Esophagus (tissue), 2 donors: ENCODE measurements around the gene MCF2L2. TPM values are rescaled to one million over a fixed set of nuclear protein-coding genes. Genes with fewer than 3 reads are reported as not detected.

Experiments
- H3K27ac ChIP-seq, 2 donors: one replicate each; pipeline ENCODE4 v1.5.1; 2013; ENCODE audit warnings: low read depth in 2 of 2, mild to moderate bottlenecking in 2 of 2, inconsistent platforms in 1 of 2, low read length in 1 of 2, moderate library complexity in 1 of 2
- H3K27me3 ChIP-seq, 2 donors: one replicate each; pipeline ENCODE4 v1.6.1; 2013; ENCODE audit warnings: low read length in 2 of 2, control low read depth in 1 of 2, mild to moderate bottlenecking in 1 of 2; ENCODE audit not compliant: insufficient read depth in 2 of 2, control insufficient read depth in 1 of 2
- H3K36me3 ChIP-seq, 2 donors: one replicate each; pipeline ENCODE4 v1.6.1; 2013; ENCODE audit warnings: low read length in 1 of 2; ENCODE audit not compliant: control insufficient read depth in 2 of 2, insufficient read depth in 2 of 2
- H3K4me1 ChIP-seq, 2 donors: one replicate each; pipeline ENCODE4 v1.6.1; 2013; ENCODE audit warnings: low read length in 1 of 2; ENCODE audit not compliant: control insufficient read depth in 2 of 2, insufficient read depth in 2 of 2
- H3K4me3 ChIP-seq, 2 donors: one replicate each; pipeline ENCODE4 v1.5.1; 2013; ENCODE audit warnings: low read length in 2 of 2, mild to moderate bottlenecking in 2 of 2, low read depth in 1 of 2, moderate library complexity in 1 of 2
- H3K9me3 ChIP-seq, 2 donors: one replicate each; pipeline ENCODE4 v1.6.1; 2013; ENCODE audit warnings: mild to moderate bottlenecking in 2 of 2, low read depth in 1 of 2, low read length in 1 of 2, moderate library complexity in 1 of 2; ENCODE audit not compliant: control insufficient read depth in 2 of 2, insufficient read depth in 1 of 2
- WGBS, 2 donors: extraction: QIAGEN DNeasy Blood & Tissue Kit; methylation state at CpG; one replicate each; pipeline ENCODE4 v1.1.7; 2013; 5-methylcytosine and 5-hydroxymethylcytosine counted together
- polyA plus RNA-seq, 2 donors: library from polyadenylated mRNA; stranded (reverse); fragments of 200-250 nt; gene quantifications; one replicate each; pipeline ENCODE4 v1.2.3, GENCODE V29; 2013
- donor health status: healthy with polysubstance abuse.
- donor health status: Bipolar disorder and iron deficiency.

The MCF2L2 gene
- polyA plus RNA-seq, 2 donors = 0.21 to 0.26 TPM

DNA sequence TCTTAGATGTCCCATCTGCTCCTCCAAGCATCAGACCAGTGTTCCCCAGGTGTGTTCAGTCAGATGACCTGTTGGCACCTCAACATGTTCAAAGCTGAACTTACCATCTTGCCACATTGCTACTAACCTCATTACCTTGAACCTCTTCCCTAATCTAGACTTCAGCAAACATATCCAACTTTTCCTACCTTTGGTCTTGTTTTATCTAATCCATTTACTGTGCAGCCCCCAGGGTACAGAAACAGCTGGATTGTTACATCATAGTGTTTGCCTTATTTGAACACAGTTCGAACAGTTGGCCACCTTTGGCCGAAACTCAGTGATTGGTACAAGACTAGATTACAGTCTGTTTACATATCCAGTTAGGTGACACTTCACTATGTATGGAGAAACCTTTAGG lies 36.1 kb upstream of the MCF2L2 start:
- H3K27ac ChIP-seq = no peak overlapping the region
- no peaks in the 10 kb centered on the region for H3K9me3 ChIP-seq
- WGBS, 2 donors = 59 to 70% methylated on average over 2 of the region's 2 CpGs
- H3K27me3 ChIP-seq = no peaks in the 10 kb centered on the region
- no peaks in the 10 kb centered on the region for H3K4me1 ChIP-seq
- no peak overlapping the region for H3K4me3 ChIP-seq
- no peaks in the 10 kb centered on the region for H3K36me3 ChIP-seq

DNA sequence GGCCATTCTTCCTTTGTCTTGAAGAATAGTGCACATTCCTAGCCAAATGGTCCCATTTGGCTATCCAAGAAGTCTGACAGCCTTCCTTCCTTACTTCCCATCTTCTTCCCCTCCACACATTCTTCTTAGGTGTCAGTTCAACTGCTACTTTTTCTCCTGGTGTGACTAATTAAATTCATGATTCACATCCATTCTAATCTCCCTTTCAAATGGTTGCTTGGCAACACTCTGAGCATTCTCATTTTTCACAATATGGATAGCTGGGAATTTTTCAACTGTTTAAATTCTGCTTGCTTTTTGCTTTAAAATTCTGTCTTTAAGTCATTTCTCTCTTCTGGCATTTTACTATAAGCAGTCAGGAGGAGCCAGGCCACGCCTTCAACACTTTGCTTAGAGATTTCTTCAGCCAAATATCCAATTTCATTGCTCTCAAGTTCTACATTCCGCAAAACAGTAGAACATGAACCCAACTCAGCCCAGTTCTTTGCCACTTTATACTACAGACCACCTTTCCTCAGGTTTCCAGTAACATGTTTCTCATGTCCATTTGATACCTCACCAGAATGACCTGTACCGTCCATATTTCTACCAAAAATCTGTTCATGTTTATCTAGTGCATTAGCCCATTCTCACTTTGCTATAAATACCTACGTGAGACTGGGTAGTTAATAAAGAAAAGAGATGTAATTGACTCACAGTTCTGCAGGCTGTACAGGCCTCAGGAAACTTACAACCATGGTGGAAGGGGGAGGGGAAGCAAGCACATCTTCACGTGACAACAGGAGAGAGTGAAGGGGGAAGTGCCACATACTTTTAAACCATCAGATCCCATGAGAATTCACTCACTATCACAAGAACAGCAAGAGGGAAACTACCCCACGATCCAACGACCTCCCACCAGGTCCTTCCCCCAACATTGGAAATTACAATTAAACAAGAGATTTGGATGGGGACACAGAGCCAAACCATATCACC lies 31.9 kb upstream of the MCF2L2 start:
- H3K9me3 ChIP-seq = no peaks in the 10 kb centered on the region
- H3K4me1 ChIP-seq = no peaks in the 10 kb centered on the region
- no peak overlapping the region for H3K27ac ChIP-seq
- no peaks in the 10 kb centered on the region for H3K36me3 ChIP-seq
- H3K27me3 ChIP-seq = no peaks in the 10 kb centered on the region
- H3K4me3 ChIP-seq = no peak overlapping the region
- 88 to 89% methylated on average over 7 of the region's 7 CpGs for WGBS, 2 donors

- Histone ChIP-seq H3K27me3 (no peaks in the 10 kb centered on the region), H3K4me1 (no peaks in the 10 kb centered on the region), H3K27ac (no peak overlapping the region), H3K9me3 (no peaks in the 10 kb centered on the region), H3K36me3 (no peaks in the 10 kb centered on the region), H3K4me3 (no peak overlapping the region)
- 78 to 82% methylated on average over 5 of the region's 5 CpGs for WGBS, 2 donors
Measured at GRCh38 chr3:183455089-183455488, 26.7 kb upstream of the MCF2L2 start.

- Histone ChIP-seq H3K27ac (no peak overlapping the region), H3K36me3 (no peaks in the 10 kb centered on the region), H3K27me3 (no peaks in the 10 kb centered on the region), H3K9me3 (no peaks in the 10 kb centered on the region), H3K4me3 (no peak overlapping the region), H3K4me1 (no peaks in the 10 kb centered on the region)
- 91 to 93% methylated on average over 4 of the region's 4 CpGs for WGBS, 2 donors
Measured at GRCh38 chr3:183454064-183454463, 25.6 kb upstream of the MCF2L2 start.

GRCh38 chr3:183449791-183450190 lies 21.4 kb upstream of the MCF2L2 start:
- Histone ChIP-seq H3K4me1 (peaks cover 0 to 6% of the 10 kb centered on the region in 2 donors), H3K27me3 (no peaks in the 10 kb centered on the region), H3K4me3 (no peak overlapping the region), H3K9me3 (no peaks in the 10 kb centered on the region), H3K36me3 (no peaks in the 10 kb centered on the region), H3K27ac (no peak overlapping the region)
- 84 to 85% methylated on average over 1 of the region's 1 CpG for WGBS, 2 donors

- Histone ChIP-seq H3K4me1 (peaks cover 0 to 6% of the 10 kb centered on the region in 2 donors), H3K36me3 (no peaks in the 10 kb centered on the region), H3K27me3 (no peaks in the 10 kb centered on the region), H3K4me3 (no peak overlapping the region), H3K9me3 (no peaks in the 10 kb centered on the region), H3K27ac (no peak overlapping the region)
- WGBS, 2 donors = 41 to 42% methylated on average over 4 of the region's 4 CpGs
Measured at GRCh38 chr3:183449391-183449790, 21.0 kb upstream of the MCF2L2 start.

DNA sequence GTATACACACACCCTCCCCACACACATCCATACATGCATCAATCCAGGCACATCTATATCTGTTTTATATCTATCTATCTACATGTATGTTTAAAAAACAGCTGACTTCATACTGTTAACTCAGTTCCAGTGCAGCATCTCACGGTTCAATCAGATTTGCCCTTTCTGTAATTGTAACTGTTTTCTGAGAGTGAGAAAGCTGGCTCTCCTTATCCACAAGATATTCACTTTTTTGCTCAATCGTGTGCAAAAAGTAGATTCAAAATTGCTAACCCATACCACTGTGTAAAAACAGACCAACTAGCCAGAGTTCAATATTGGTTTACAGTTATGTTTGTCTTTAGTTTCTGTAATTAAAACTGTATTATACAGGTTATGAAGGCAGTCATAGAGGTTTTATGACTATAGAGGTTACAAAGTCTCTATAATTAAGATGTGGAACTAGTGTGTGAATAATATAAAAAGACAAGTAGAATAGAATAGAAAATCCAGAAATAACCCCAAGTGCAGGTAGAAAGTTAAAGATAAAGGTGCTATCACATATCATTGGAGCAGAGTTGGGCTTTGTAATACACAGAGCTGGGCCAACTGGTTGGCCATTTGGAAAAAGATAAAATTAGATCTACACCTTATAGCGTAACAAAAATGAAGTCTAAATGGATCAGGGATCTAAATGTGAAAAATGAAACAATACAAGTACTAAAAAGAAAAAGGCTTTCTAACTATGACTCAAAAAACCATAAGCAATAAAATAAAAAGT lies 20.1 kb upstream of the MCF2L2 start:
- H3K36me3 ChIP-seq = no peaks in the 10 kb centered on the region
- H3K27ac ChIP-seq = no peak overlapping the region
- peaks cover 0 to 6% of the 10 kb centered on the region in 2 donors for H3K4me1 ChIP-seq
- peaks cover 0 to 2% of the 10 kb centered on the region in 2 donors for H3K9me3 ChIP-seq
- H3K27me3 ChIP-seq = no peaks in the 10 kb centered on the region
- WGBS, 2 donors = 52 to 64% methylated on average over 3 of the region's 3 CpGs
- peak overlapping the region in 1 of 2 donors; percentile 62 for H3K4me3 ChIP-seq

GRCh38 chr3:183447206-183448001 lies 19.0 kb upstream of the MCF2L2 start:
- H3K4me3 ChIP-seq = peak overlapping the region; percentile 62 to 77
- peaks cover 0 to 4% of the 10 kb centered on the region in 2 donors for H3K9me3 ChIP-seq
- peaks cover 0 to 6% of the 10 kb centered on the region in 2 donors for H3K4me1 ChIP-seq
- H3K27me3 ChIP-seq = no peaks in the 10 kb centered on the region
- peak overlapping the region in 1 of 2 donors; percentile 77 for H3K27ac ChIP-seq
- 1 to 2% methylated on average over 50 to 54 of the region's 54 CpGs for WGBS, 2 donors
- no peaks in the 10 kb centered on the region for H3K36me3 ChIP-seq

DNA sequence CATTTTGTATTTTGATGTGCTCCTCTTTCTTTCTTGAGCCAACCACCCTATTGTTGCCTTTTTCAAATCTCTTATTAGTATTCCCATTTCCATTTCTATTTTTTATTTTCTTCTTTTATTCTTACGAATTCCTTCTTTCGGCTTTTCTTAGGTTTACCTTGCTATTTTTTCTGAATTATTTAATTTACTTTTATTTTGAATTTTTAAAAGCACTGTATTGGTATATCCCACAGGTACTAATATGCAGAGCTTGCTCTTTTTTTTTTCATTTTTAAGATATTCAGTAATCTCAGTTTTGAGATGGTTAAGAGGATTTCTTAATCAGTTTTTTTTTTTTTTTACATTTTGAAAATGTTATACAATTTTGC lies 18.4 kb upstream of the MCF2L2 start:
- 95 to 100% methylated on average over 2 of the region's 2 CpGs for WGBS, 2 donors
- H3K4me1 ChIP-seq = peaks cover 0 to 6% of the 10 kb centered on the region in 2 donors

More for the DNA sequence above, 18.4 kb upstream of the MCF2L2 start:
- no peaks in the 10 kb centered on the region for H3K36me3 ChIP-seq
- H3K4me3 ChIP-seq = peak overlapping the region in 1 of 2 donors; percentile 62
- H3K27ac ChIP-seq = no peak overlapping the region
- H3K9me3 ChIP-seq = peaks cover 0 to 4% of the 10 kb centered on the region in 2 donors
- no peaks in the 10 kb centered on the region for H3K27me3 ChIP-seq
